A549 (cell line): ENCODE measurements around the gene ODAD4. TPM values are rescaled to one million over a fixed set of nuclear protein-coding genes. Genes with fewer than 3 reads are reported as not detected.
A peak's percentile ranks its signal among the peaks of the same experiment; 100 is the strongest.

ENCODE experiments used
- ATAC-seq, 2 experiments: fragments of 200-7000 bp in 1 of 2; fragments of >200 bp in 1 of 2; cut with Nextera tagmentation in 1 of 2; cut with Tn5 transposase in 1 of 2; 3 replicates each; pipeline versions ENCODE4 v1.8.0 to v1.9.1; 2018 to 2020; ENCODE audit warnings: mild to moderate bottlenecking in 1 of 2, moderate library complexity in 1 of 2
- CTCF ChIA-PET: fragments of 300-600 bp; sonication (Branson Sonifier 250); formaldehyde crosslinking; extraction: SDS; loops from one replicate; lab custom pipeline; 2021; ENCODE audit warnings: antibody characterized with exemption, inconsistent platforms; lab: Yijun Ruan, JAX
- POLR2A ChIA-PET: fragments of 350-600 bp; formaldehyde crosslinking; extraction: SDS; loops from one replicate; lab custom pipeline; 2021; ENCODE audit warnings: antibody characterized with exemption, inconsistent platforms; lab: Yijun Ruan, JAX
- DNase-seq, 2 experiments: peaks; one replicate each; pipeline versions ENCODE4 v3.0.0 to v3.0.0-alpha.2; 2011 to 2016; ENCODE audit warnings: low read depth in 1 of 2, low spot score in 1 of 2
- FAIRE-seq: peaks from 2 replicates; lab custom pipeline; 2011; peaks lifted over from hg19 to GRCh38; lab: Jason Lieb, UNC
- H3K27ac ChIP-seq, 2 experiments: fragments of >200 bp; sonication (Bioruptor Twin); formaldehyde crosslinking; 3 replicates each; pipeline ENCODE4 v1.5.1; 2016 to 2017
- H3K4me1 ChIP-seq: fragments of >200 bp; sonication (Bioruptor Twin); formaldehyde crosslinking; 3 replicates; pipeline ENCODE4 v1.6.1; 2016
- H3K4me2 ChIP-seq: fragments of >200 bp; sonication (Bioruptor Twin); formaldehyde crosslinking; 3 replicates; pipeline ENCODE4 v1.6.1; 2016
- H3K4me3 ChIP-seq: fragments of >200 bp; sonication (Bioruptor Twin); formaldehyde crosslinking; 3 replicates; pipeline ENCODE4 v1.5.1; 2016
- H3K9me3 ChIP-seq: fragments of >200 bp; sonication (Bioruptor Twin); formaldehyde crosslinking; 3 replicates; pipeline ENCODE4 v1.6.1; 2016
- ATOH8 ChIP-seq: fragments of 250-450 bp; sonication (Bioruptor Pico); IDR thresholded peaks from 2 replicates; pipeline ENCODE4 v1.5.0; 2020; ENCODE audit warnings: low read depth, mild to moderate bottlenecking, moderate library complexity
- BCL3 ChIP-seq: fragments of >200 bp; sonication (Bioruptor Twin); formaldehyde crosslinking; IDR thresholded peaks from 3 replicates; pipeline ENCODE4 v1.6.1; 2016
- CEBPB ChIP-seq, 2 experiments: fragments of >200 bp in 1 of 2; sonication (Bioruptor Twin) in 1 of 2; formaldehyde crosslinking in 1 of 2; IDR thresholded peaks; 2 replicates each; pipeline ENCODE4 v1.6.1; 2012 to 2016
- CHD2 ChIP-seq: fragments of 150-350 bp; IDR thresholded peaks from 2 replicates; pipeline ENCODE4 v1.6.1; 2014; ENCODE audit warnings: low read length; ENCODE audit not compliant: partially characterized antibody
- EHF ChIP-seq: fragments of 250-450 bp; sonication (Bioruptor Pico); IDR thresholded peaks from 2 replicates; pipeline ENCODE4 v1.5.0; 2020; ENCODE audit warnings: mild to moderate bottlenecking
- FOSB ChIP-seq: fragments of 250-450 bp; sonication (Bioruptor Pico); IDR thresholded peaks from 2 replicates; pipeline ENCODE4 v1.5.0; 2020; ENCODE audit warnings: mild to moderate bottlenecking, moderate library complexity
- GATA3 ChIP-seq: IDR thresholded peaks from 2 replicates; pipeline ENCODE4 v1.6.1; 2012; ENCODE audit warnings: borderline replicate concordance
- MAFK ChIP-seq: fragments of 450-650 bp; IDR thresholded peaks from 2 replicates; pipeline ENCODE4 v1.6.1; 2014; ENCODE audit not compliant: partially characterized antibody
- MAX ChIP-seq: IDR thresholded peaks from 2 replicates; pipeline ENCODE4 v1.6.1; 2012
- MAZ ChIP-seq: fragments of 150-350 bp; IDR thresholded peaks from 2 replicates; pipeline ENCODE4 v1.6.1; 2014; ENCODE audit warnings: antibody characterized with exemption, low read depth, low read length, borderline replicate concordance
- MYC ChIP-seq: IDR thresholded peaks from 2 replicates; pipeline ENCODE4 v1.6.1; 2012; ENCODE audit warnings: mild to moderate bottlenecking, inconsistent platforms, low read length, improper control_type of control experiment, borderline replicate concordance
- NR3C1 ChIP-seq: fragments of >200 bp; sonication (Bioruptor Twin); formaldehyde crosslinking; IDR thresholded peaks from 3 replicates; pipeline ENCODE4 v1.6.1; 2017
- PHF8 ChIP-seq: fragments of 200-600 bp; sonication (generic); IDR thresholded peaks from 2 replicates; pipeline ENCODE4 v1.6.1; 2016; ENCODE audit warnings: low read depth, mild to moderate bottlenecking, antibody characterized with exemption, moderate library complexity, borderline replicate concordance
- POLR2AphosphoS2 ChIP-seq: conservative IDR thresholded peaks from 2 replicates; pipeline ENCODE4 v1.6.1; 2012; ENCODE audit warnings: low read length, improper control_type of control experiment, inconsistent platforms
- RCOR1 ChIP-seq: fragments of 150-350 bp; IDR thresholded peaks from 2 replicates; pipeline ENCODE4 v1.6.1; 2014; ENCODE audit warnings: antibody characterized with exemption, low read length, low read depth
- RNF2 ChIP-seq: fragments of 200-600 bp; sonication (generic); IDR thresholded peaks from 2 replicates; pipeline ENCODE4 v1.6.1; 2016; ENCODE audit warnings: low read depth, mild to moderate bottlenecking, antibody characterized with exemption, moderate library complexity, borderline replicate concordance
- SREBF2 ChIP-seq: fragments of 450-650 bp; IDR thresholded peaks from 2 replicates; pipeline ENCODE4 v1.6.1; 2014; ENCODE audit warnings: mild to moderate bottlenecking, moderate library complexity
- ZSCAN20 ChIP-seq: fragments of 250-450 bp; sonication (Bioruptor Pico); IDR thresholded peaks from 2 replicates; pipeline ENCODE4 v1.8.0; 2022; ENCODE audit warnings: mild to moderate bottlenecking, moderate library complexity
- WGBS: methylation state at CpG from one replicate; pipeline ENCODE4 v1.1.6; 2017; ENCODE audit errors: missing lambda C conversion rate; 5-methylcytosine and 5-hydroxymethylcytosine counted together
- polyA plus RNA-seq, 4 experiments: library from polyadenylated mRNA; depleted of rRNA in 3 of 4; stranded (reverse); fragments of >200 nt; fragmentation: RNase III in 1 of 4; extraction: RNeasy Plus Mini Kit Qiagen cat#74134 plus additional on column Dnase treatment in 1 of 4; gene quantifications; 2 replicates in 3 of 4; 3 replicates in 1 of 4; pipeline ENCODE4 v1.2.3, GENCODE V29; 2011 to 2017

Gene ODAD4
- polyA plus RNA-seq, 2 of the 4 experiments (the other 2 are of a cell fraction), result 2.0 to 2.3 TPM

GRCh38 chr17:41989702-41990419 is 59.4 kb downstream of the ODAD4 start:
- CTCF ChIA-PET, result interaction anchor here (0.9 to 2.2 kb wide), 3 partner anchors 12 to 31 kb away, joined by 3 to 7 read pairs (median 5); partner anchors contain the start of gene NKIRAS2
- peak in 1 of 2 experiments; percentile 62; a peak in 3 of 6 replicates for ATAC-seq
- 69% methylated on average over 5 of the region's 5 CpGs for WGBS

DNA sequence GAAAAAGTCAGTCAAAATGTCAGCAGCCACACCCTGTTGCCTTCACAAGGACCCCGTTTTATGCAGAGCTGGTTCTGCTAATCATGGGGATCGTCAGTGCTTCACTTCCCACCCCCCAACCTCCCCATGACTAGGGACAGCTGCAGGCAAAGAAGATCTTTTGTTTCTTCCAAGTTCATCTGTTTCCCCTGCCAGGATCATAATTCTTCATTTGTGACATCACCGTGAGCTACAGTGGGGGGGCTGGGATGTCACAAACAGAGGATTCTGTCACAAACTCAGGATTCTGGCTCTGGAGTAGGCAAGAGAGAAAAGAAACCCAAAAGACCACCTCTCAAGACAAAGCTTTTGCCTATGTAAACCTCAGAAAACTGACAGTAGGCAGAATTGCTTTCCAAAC is 62.2 kb downstream of the ODAD4 start:
- 88% methylated on average over 3 of the region's 3 CpGs for WGBS

More at GRCh38 chr17:41989702-41990419, 59.4 kb downstream of the ODAD4 start:
- DNase-seq (no peak), FAIRE-seq (no peak)
- POLR2A ChIA-PET, result no interaction called here
- Histone ChIP-seq H3K9me3 (no peaks in the 10 kb centered on the region), H3K4me3 (no peak overlapping the region), H3K4me1 (peaks cover 33% of the 10 kb centered on the region), H3K27ac (peak overlapping the region; percentile 1 to 12; a peak in 1 of 6 replicates), H3K4me2 (peak overlapping the region; percentile 49)
- TF ChIP-seq FOSB (CRISPR knock-in tag), result no peak
- TF ChIP-seq PHF8, result no peak
- TF ChIP-seq CEBPB (IDR thresholded peaks at IDR 0.05), result 0 out of 4 replicates have a peak, but pooled peaks of 1 of the 2 experiments have one; percentile 19

DNA sequence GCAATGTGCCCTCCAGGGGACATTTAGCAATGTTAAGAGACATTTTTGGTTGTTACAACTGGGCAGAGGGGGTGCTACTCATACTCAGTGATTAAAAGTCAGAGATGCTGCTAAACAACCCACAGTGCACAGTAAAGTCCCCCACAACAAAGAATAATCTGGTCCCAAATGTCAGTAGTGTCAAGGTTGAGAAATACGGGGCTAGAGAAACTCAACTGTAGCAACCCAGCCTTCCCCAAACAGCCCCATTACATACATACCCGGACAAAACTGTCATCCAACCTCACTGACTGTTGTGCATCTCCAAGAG is 66.4 kb downstream of the ODAD4 start:
- no peak for DNase-seq
- no peaks in the 10 kb centered on the region for H3K9me3 ChIP-seq
- TF ChIP-seq EHF (CRISPR knock-in tag) (no peak), MAZ (no peak), POLR2AphosphoS2 (no peak), RNF2 (no peak), BCL3 (no peak), NR3C1 (no peak), ZSCAN20 (CRISPR knock-in tag) (no peak), RCOR1 (no peak), MYC (no peak), CHD2 (no peak), ATOH8 (no peak), GATA3 (no peak), MAX (no peak)
- FAIRE-seq, result no peak
- POLR2A ChIA-PET, result interaction anchor here (1.4 kb wide), 1 partner anchor 20 kb away, joined by 5 read pairs; the partner anchor contains the start of gene DNAJC7
- CTCF ChIA-PET, result interaction anchor here (0.8 to 2.0 kb wide), 6 partner anchors 8 to 195 kb away, joined by 3 to 8 read pairs (median 5); partner anchors contain the start of genes DNAJC7 and NKIRAS2
- WGBS, result 90% methylated on average over 2 of the region's 2 CpGs
- no peak overlapping the region for H3K4me3 ChIP-seq
- H3K4me2 ChIP-seq, result no peak overlapping the region
- no peak for ATAC-seq
- H3K4me1 ChIP-seq, result peaks cover 4% of the 10 kb centered on the region
- no peak overlapping the region for H3K27ac ChIP-seq

More for the DNA sequence above, 62.2 kb downstream of the ODAD4 start:
- no peak for TF ChIP-seq FOSB (CRISPR knock-in tag)
- Histone ChIP-seq H3K4me1 (peaks cover 33% of the 10 kb centered on the region), H3K27ac (no peak overlapping the region), H3K9me3 (no peaks in the 10 kb centered on the region), H3K4me2 (no peak overlapping the region), H3K4me3 (no peak overlapping the region)
- DNase-seq (no peak), FAIRE-seq (no peak), ATAC-seq (no peak)
- CTCF ChIA-PET, result interaction anchor here (1.4 to 1.8 kb wide), 3 partner anchors 19 to 33 kb away, joined by 4 to 7 read pairs (median 6); no protein-coding TSS in a partner anchor
- POLR2A ChIA-PET, result interaction anchor here (0.6 kb wide), 1 partner anchor 15 kb away, joined by 9 read pairs; no protein-coding TSS in a partner anchor

GRCh38 chr17:41998497-41998896 is 68.1 kb downstream of the ODAD4 start:
- no peak for TF ChIP-seq SREBF2
- peak; percentile 92 for TF ChIP-seq MAFK
- Histone ChIP-seq H3K27ac (no peak overlapping the region), H3K4me2 (no peak overlapping the region), H3K4me3 (no peak overlapping the region), H3K9me3 (no peaks in the 10 kb centered on the region), H3K4me1 (peaks cover 21% of the 10 kb centered on the region)
- ATAC-seq, result no peak
- WGBS, result 59% methylated on average over 2 of the region's 2 CpGs
- DNase-seq, result no peak
- FAIRE-seq, result no peak
- ChIA-PET POLR2A (interaction anchor here (1.4 kb wide), 1 partner anchor 19 kb away, joined by 5 read pairs; the partner anchor contains the start of gene DNAJC7), CTCF (interaction anchor here (0.8 to 2.2 kb wide), 6 partner anchors 10 to 68 kb away, joined by 3 to 8 read pairs (median 3); partner anchors contain the start of genes CNP, DNAJC7 and ODAD4)
